ENCODE results near the gene HADH. TPM values are rescaled to one million over a fixed set of nuclear protein-coding genes. Genes with fewer than 3 reads are reported as not detected.
A peak's percentile ranks its signal among the peaks of the same experiment; 100 is the strongest.
"Not testable (repeated sequence)": the region's sequence is repeated elsewhere in the genome, so short reads cannot be mapped to it uniquely, and the experiment has no call there.

The HADH gene
- total and polyA plus RNA-seq, 4 donors = 19.6 to 51.2 (median 35.6) TPM

DNA sequence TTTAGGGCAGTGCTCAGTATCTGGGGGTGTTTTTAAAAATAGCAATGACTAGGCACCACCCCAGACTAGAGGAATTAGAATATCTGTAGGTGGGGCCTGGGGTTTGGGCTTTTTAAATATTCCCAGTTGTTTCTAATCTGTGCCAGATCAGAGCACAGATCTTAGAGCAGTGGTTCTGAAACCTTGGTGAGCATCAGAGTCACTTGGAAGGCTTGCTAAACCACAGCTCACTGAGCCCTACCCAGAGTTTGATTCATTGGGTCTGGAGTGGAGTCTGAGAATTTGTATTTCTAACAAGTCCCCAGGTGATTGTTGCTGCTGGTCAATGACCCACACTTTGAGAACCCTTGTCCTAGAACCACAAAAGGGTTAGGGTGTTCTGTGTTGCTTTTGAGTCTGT, 16.7 kb downstream of the HADH start:
- Histone ChIP-seq H3K9me3 (ENCODE audit: control insufficient read depth, insufficient read depth, low read length) (no peaks in the 10 kb centered on the region), H3K36me3 (ENCODE audit: control insufficient read depth, insufficient read depth, low read length) (peaks cover 3% of the 10 kb centered on the region), H3K27ac (ENCODE audit: low read depth, low read length) (no peak overlapping the region), H3K27me3 (ENCODE audit: control insufficient read depth, insufficient read depth, low read length) (no peaks in the 10 kb centered on the region), H3K4me1 (ENCODE audit: control insufficient read depth, insufficient read depth, low read length) (no peaks in the 10 kb centered on the region), H3K4me3 (ENCODE audit: low read depth, low read length) (no peak overlapping the region)
- no peak for DNase-seq (ENCODE audit: low read depth in 4 of 6, low spot score in 6 of 6)

- peaks cover 6% of the 10 kb centered on the region for H3K36me3 ChIP-seq (ENCODE audit: control insufficient read depth, insufficient read depth, low read length)
- H3K4me1 ChIP-seq (ENCODE audit: control insufficient read depth, insufficient read depth, low read length) = no peaks in the 10 kb centered on the region
- H3K27me3 ChIP-seq (ENCODE audit: control insufficient read depth, insufficient read depth, low read length) = no peaks in the 10 kb centered on the region
- DNase-seq (ENCODE audit: low read depth in 4 of 6, low spot score in 6 of 6) = no peak
- H3K9me3 ChIP-seq (ENCODE audit: control insufficient read depth, insufficient read depth, low read length) = no peaks in the 10 kb centered on the region
- 86% methylated on average over 7 of the region's 7 CpGs for WGBS (ENCODE audit: insufficient coverage)
- no peak overlapping the region for H3K27ac ChIP-seq (ENCODE audit: low read depth, low read length)
- no peak overlapping the region for H3K4me3 ChIP-seq (ENCODE audit: low read depth, low read length)
Measured at GRCh38 chr4:108007984-108008383, 18.3 kb downstream of the HADH start.

- Histone ChIP-seq H3K4me1 (ENCODE audit: control insufficient read depth, insufficient read depth, low read length) (no peaks in the 10 kb centered on the region), H3K36me3 (ENCODE audit: control insufficient read depth, insufficient read depth, low read length) (peaks cover 8% of the 10 kb centered on the region), H3K27me3 (ENCODE audit: control insufficient read depth, insufficient read depth, low read length) (no peaks in the 10 kb centered on the region), H3K4me3 (ENCODE audit: low read depth, low read length) (no peak overlapping the region), H3K9me3 (ENCODE audit: control insufficient read depth, insufficient read depth, low read length) (no peaks in the 10 kb centered on the region), H3K27ac (ENCODE audit: low read depth, low read length) (no peak overlapping the region)
- DNase-seq (ENCODE audit: low read depth in 4 of 6, low spot score in 6 of 6) = no peak
- no CpG with 5 or more reads among the region's 2 CpGs for WGBS (ENCODE audit: insufficient coverage)
Measured at GRCh38 chr4:108008721-108009120, 19.0 kb downstream of the HADH start.

- peaks cover 11% of the 10 kb centered on the region for H3K36me3 ChIP-seq (ENCODE audit: control insufficient read depth, insufficient read depth, low read length)
- no peak overlapping the region for H3K4me3 ChIP-seq (ENCODE audit: low read depth, low read length)
- H3K27me3 ChIP-seq (ENCODE audit: control insufficient read depth, insufficient read depth, low read length) = no peaks in the 10 kb centered on the region
- no peaks in the 10 kb centered on the region for H3K9me3 ChIP-seq (ENCODE audit: control insufficient read depth, insufficient read depth, low read length)
- WGBS (ENCODE audit: insufficient coverage) = no CpG with 5 or more reads among the region's 2 CpGs
- DNase-seq (ENCODE audit: low read depth in 4 of 6, low spot score in 6 of 6) = no peak
- no peaks in the 10 kb centered on the region for H3K4me1 ChIP-seq (ENCODE audit: control insufficient read depth, insufficient read depth, low read length)
- no peak overlapping the region for H3K27ac ChIP-seq (ENCODE audit: low read depth, low read length)
Measured at GRCh38 chr4:108010167-108010566, 20.5 kb downstream of the HADH start.

DNA sequence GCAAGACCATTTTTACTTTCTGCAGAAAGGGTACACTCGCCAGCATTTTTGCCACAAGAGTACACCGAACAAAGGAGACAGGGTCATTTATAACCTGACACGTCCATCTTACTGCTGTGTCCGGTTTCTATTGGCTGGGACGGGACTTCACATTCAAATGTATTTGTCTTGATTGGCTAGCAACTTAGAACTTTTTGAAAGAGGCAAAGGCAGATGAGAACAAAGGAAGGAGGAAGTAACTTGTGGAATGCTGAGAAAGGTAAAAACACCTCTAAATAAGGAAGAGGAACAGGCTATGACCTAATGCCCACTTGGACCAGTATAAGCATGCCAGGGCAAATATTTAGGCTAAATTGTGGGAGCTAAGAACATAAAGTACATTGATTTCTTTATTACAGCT, 22.7 kb downstream of the HADH start:
- H3K36me3 ChIP-seq (ENCODE audit: control insufficient read depth, insufficient read depth, low read length); H3K4me3 ChIP-seq (ENCODE audit: low read depth, low read length); H3K9me3 ChIP-seq (ENCODE audit: control insufficient read depth, insufficient read depth, low read length); DNase-seq (ENCODE audit: low read depth in 4 of 6, low spot score in 6 of 6); H3K4me1 ChIP-seq (ENCODE audit: control insufficient read depth, insufficient read depth, low read length); H3K27me3 ChIP-seq (ENCODE audit: control insufficient read depth, insufficient read depth, low read length); H3K27ac ChIP-seq (ENCODE audit: low read depth, low read length): not testable (repeated sequence)
- 92% methylated on average over 4 of the region's 5 CpGs for WGBS (ENCODE audit: insufficient coverage)

DNA sequence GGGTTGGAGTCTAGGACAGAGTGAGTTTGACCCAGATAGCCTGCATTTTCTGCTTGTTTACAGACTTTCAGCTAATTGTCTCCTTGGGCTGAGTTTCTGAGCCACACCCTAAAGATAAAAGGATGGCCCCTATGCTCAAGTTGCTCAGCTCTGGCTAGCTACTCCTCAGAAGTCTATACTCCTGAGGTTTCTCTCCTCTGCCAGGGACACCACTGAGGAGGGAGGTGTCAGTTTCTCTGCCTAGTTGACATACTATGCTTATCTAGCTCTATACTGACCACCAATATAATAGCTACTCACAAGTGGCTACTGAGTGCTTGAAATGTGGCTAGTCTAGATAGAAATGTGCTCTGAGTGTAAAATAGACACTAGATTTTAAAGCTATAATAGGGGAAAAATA, 23.6 kb downstream of the HADH start:
- H3K9me3 ChIP-seq (ENCODE audit: control insufficient read depth, insufficient read depth, low read length) = no peaks in the 10 kb centered on the region
- no peak overlapping the region for H3K27ac ChIP-seq (ENCODE audit: low read depth, low read length)
- no peaks in the 10 kb centered on the region for H3K27me3 ChIP-seq (ENCODE audit: control insufficient read depth, insufficient read depth, low read length)
- H3K36me3 ChIP-seq (ENCODE audit: control insufficient read depth, insufficient read depth, low read length) = peaks cover 13% of the 10 kb centered on the region
- no peaks in the 10 kb centered on the region for H3K4me1 ChIP-seq (ENCODE audit: control insufficient read depth, insufficient read depth, low read length)
- DNase-seq (ENCODE audit: low read depth in 4 of 6, low spot score in 6 of 6) = no peak
- H3K4me3 ChIP-seq (ENCODE audit: low read depth, low read length) = no peak overlapping the region

DNA sequence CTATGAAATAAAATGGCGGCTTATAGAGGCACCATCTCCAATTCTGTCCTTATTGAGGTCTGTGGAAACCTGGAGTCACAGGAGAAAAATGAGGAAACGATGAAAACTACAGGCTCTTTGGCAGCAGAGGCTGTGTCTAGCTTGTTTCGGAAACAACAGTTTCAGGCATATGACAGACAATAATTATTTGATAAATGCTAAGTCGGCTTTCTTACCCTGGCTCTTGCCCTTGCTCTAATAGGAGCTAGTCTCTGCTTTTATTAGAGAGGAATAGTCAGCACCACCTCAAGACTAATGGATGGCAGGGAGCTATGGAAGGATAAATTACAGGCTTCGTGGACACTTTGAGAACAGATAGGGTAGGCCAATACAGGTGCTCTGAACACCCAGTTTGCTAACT, 24.3 kb downstream of the HADH start:
- Histone ChIP-seq H3K36me3 (ENCODE audit: control insufficient read depth, insufficient read depth, low read length) (peaks cover 13% of the 10 kb centered on the region), H3K4me3 (ENCODE audit: low read depth, low read length) (no peak overlapping the region), H3K27ac (ENCODE audit: low read depth, low read length) (no peak overlapping the region), H3K4me1 (ENCODE audit: control insufficient read depth, insufficient read depth, low read length) (no peaks in the 10 kb centered on the region), H3K9me3 (ENCODE audit: control insufficient read depth, insufficient read depth, low read length) (no peaks in the 10 kb centered on the region), H3K27me3 (ENCODE audit: control insufficient read depth, insufficient read depth, low read length) (no peaks in the 10 kb centered on the region)
- 95% methylated on average over 4 of the region's 5 CpGs for WGBS (ENCODE audit: insufficient coverage)
- no peak for DNase-seq (ENCODE audit: low read depth in 4 of 6, low spot score in 6 of 6)

- peak; percentile 57 to 95 (median 80) for DNase-seq (ENCODE audit: low read depth in 4 of 6, low spot score in 6 of 6)
- H3K27me3 ChIP-seq (ENCODE audit: control insufficient read depth, insufficient read depth, low read length) = no peaks in the 10 kb centered on the region
- no peak overlapping the region for H3K27ac ChIP-seq (ENCODE audit: low read depth, low read length)
- no peaks in the 10 kb centered on the region for H3K9me3 ChIP-seq (ENCODE audit: control insufficient read depth, insufficient read depth, low read length)
- no peak overlapping the region for H3K4me3 ChIP-seq (ENCODE audit: low read depth, low read length)
- no CpG with 5 or more reads among the region's 8 CpGs for WGBS (ENCODE audit: insufficient coverage)
- peaks cover 27% of the 10 kb centered on the region for H3K36me3 ChIP-seq (ENCODE audit: control insufficient read depth, insufficient read depth, low read length)
- no peaks in the 10 kb centered on the region for H3K4me1 ChIP-seq (ENCODE audit: control insufficient read depth, insufficient read depth, low read length)
Measured at GRCh38 chr4:108018040-108018883, 28.6 kb downstream of the HADH start.

DNA sequence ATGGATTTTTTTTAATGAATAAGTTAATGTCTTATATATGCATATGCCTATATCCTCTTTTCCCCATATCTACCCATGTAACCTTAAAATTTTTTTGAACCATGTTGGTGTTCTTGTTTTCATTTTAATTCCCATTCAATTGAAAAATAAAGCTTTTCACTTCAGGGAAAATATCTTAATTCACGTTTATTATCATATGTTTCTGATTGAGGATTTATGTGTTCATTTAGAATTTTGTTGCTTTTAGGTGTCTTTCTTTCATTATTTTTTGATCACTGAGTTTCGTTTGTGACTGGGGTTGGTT, 29.1 kb downstream of the HADH start:
- WGBS (ENCODE audit: insufficient coverage) = no CpG with 5 or more reads among the region's 2 CpGs
- Histone ChIP-seq H3K27ac (ENCODE audit: low read depth, low read length) (no peak overlapping the region), H3K27me3 (ENCODE audit: control insufficient read depth, insufficient read depth, low read length) (no peaks in the 10 kb centered on the region), H3K4me1 (ENCODE audit: control insufficient read depth, insufficient read depth, low read length) (no peaks in the 10 kb centered on the region), H3K36me3 (ENCODE audit: control insufficient read depth, insufficient read depth, low read length) (peaks cover 27% of the 10 kb centered on the region), H3K9me3 (ENCODE audit: control insufficient read depth, insufficient read depth, low read length) (no peaks in the 10 kb centered on the region), H3K4me3 (ENCODE audit: low read depth, low read length) (no peak overlapping the region)
- no peak for DNase-seq (ENCODE audit: low read depth in 4 of 6, low spot score in 6 of 6)

DNA sequence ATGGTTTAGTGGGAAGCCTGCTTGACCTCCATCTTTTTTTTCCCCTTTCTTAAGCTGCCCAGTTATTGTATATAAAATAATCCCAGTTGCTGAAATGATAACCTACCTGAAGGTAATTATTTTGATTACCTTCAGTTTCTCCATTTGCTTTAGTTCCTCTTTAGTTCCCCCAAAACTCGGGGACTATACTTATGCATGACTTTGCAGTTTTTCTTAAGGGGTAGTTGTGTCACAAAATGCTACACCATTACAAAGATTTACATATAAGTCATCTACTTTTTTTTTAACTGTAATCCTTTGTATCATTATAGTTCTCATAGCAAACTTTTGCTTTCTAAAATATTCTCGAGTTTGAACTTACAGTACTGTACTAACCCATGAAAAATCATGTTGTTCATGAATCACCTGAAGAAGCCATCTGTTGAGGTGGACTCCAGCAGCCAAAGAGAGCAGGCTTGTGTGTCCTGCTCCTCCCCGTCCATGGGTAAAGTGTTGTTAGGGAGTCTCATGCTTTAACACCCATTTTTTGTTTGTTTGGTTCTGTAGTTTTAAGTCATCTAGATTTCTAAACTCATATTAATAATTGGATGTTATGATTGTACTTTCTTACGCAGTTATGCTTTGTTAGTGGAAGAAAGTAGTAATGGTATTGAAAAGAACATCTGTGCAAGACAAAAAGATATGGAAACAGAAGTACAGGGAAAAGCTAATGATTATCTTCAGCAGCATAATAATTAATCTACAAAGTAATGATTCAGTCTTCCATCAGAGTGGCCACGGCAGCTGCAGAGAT, 34.6 kb downstream of the HADH start:
- Histone ChIP-seq H3K9me3 (ENCODE audit: control insufficient read depth, insufficient read depth, low read length) (no peaks in the 10 kb centered on the region), H3K4me1 (ENCODE audit: control insufficient read depth, insufficient read depth, low read length) (no peaks in the 10 kb centered on the region), H3K27me3 (ENCODE audit: control insufficient read depth, insufficient read depth, low read length) (no peaks in the 10 kb centered on the region), H3K27ac (ENCODE audit: low read depth, low read length) (no peak overlapping the region), H3K4me3 (ENCODE audit: low read depth, low read length) (no peak overlapping the region), H3K36me3 (ENCODE audit: control insufficient read depth, insufficient read depth, low read length) (peaks cover 37% of the 10 kb centered on the region)
- no CpG with 5 or more reads among the region's 5 CpGs for WGBS (ENCODE audit: insufficient coverage)
- no peak for DNase-seq (ENCODE audit: low read depth in 4 of 6, low spot score in 6 of 6)

Measured in spinal cord (tissue), 10 donors.